Body of pancreas (tissue), 4 donors: ENCODE measurements around the gene GANAB.
"Not testable (repeated sequence)": the region's sequence is repeated elsewhere in the genome, so short reads cannot be mapped to it uniquely, and the experiment has no call there.

Experiments used
- POLR2A ChIP-seq, 3 donors: fragments of 450-650 bp; IDR thresholded peaks; one replicate each; pipeline ENCODE4 v1.6.1; 2016; ENCODE audit warnings: antibody characterized with exemption in 3 of 3, mild to moderate bottlenecking in 2 of 3
- TF ChIP-seq, protein P1 (sequence below), 7 experiments: fragments of 450-650 bp in 4 of 7; fragments of 200-600 bp in 3 of 7; sonication (generic) in 3 of 7; IDR thresholded peaks; one replicate each; pipeline ENCODE4 v1.5.1; 2016 to 2019; ENCODE audit warnings: antibody characterized with exemption in 7 of 7

DNA sequence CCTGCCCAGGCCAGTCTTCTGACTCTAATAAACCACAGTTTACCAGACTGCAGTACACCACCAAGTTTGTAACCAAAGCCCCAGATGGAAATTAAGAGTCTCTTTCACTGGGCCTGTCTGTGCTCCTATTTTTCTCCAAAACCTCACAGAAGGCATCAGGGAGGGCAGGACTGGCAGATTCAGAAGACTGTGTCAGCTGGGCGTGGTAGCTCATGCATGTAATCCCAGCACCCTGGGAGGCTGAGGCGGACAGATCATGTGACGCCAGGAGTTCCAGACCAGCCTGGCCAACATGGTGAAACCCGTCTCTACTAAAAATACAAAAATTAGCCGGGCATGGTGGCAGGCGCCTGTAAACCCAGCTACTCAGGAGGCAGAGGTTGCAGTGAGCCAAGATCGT lies 61.1 kb downstream of the GANAB start:
- TF ChIP-seq, protein P1, sequence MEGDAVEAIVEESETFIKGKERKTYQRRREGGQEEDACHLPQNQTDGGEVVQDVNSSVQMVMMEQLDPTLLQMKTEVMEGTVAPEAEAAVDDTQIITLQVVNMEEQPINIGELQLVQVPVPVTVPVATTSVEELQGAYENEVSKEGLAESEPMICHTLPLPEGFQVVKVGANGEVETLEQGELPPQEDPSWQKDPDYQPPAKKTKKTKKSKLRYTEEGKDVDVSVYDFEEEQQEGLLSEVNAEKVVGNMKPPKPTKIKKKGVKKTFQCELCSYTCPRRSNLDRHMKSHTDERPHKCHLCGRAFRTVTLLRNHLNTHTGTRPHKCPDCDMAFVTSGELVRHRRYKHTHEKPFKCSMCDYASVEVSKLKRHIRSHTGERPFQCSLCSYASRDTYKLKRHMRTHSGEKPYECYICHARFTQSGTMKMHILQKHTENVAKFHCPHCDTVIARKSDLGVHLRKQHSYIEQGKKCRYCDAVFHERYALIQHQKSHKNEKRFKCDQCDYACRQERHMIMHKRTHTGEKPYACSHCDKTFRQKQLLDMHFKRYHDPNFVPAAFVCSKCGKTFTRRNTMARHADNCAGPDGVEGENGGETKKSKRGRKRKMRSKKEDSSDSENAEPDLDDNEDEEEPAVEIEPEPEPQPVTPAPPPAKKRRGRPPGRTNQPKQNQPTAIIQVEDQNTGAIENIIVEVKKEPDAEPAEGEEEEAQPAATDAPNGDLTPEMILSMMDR (IDR thresholded peaks at IDR 0.05): not testable (repeated sequence)
- TF ChIP-seq POLR2A (IDR thresholded peaks at IDR 0.05): not testable (repeated sequence)
